HG02798 (cell line): ENCODE measurements around the gene SH3BGR.

Source experiments
- ATAC-seq: cut with Tn5 transposase; IDR thresholded peaks from one replicate; pipeline ENCODE4 v1.9.1; 2021; ENCODE audit warnings: mild to moderate bottlenecking; ENCODE audit not compliant: unreplicated experiment, poor library complexity

Gene SH3BGR

DNA sequence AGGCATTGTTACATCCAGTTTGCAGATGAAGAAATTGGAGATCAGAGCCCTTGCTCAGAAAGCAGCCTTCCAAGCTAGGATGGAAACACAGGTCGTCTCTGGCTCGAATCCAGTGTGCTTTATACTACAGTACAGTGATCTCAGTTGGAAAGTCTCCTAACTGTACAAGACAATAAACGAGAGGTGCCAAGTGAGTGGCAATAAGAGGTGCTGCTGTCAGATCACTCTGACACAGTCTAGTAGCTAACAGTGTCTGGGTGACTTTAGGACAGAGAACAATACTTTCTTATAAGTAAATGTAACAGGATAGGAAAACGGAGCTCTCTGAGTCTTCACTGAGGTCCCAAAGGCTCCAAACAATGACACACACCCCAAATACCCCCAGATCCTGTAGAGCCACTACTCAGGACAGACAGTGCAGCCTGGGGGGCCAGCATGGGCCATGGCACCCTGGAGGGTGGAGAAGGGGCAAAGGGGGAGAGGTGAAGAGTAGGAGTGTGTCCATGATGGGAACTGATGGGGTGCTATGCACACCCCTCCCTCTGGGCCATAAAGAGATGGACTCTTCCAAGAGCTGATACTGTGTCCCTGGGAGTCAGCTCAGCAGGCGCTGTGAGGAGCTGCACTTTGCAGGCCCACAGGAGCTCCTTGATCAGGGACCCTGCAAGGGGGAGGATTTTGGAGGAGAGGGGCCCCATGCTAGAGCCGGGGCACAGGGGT, 3.3 kb downstream of the SH3BGR start:
- no peak for ATAC-seq

DNA sequence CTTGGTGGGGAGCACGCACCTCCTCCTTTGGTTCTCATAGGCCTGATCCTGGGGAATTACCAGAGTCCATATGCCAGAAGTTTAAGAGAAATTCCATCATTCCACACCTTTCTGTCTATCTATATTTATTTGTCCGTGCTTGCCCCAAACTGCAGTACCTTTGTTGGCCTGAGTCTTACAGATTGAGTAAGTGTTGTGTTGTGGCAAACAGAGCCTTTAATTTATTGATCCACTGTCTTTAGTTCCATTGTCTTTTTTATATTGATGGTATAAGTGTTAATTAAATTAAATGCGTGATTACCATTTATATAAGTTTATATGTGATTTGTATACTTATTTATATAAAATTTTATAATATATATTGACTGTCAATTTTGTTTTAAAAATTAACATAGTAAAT, 4.9 kb downstream of the SH3BGR start:
- ATAC-seq, result no peak

DNA sequence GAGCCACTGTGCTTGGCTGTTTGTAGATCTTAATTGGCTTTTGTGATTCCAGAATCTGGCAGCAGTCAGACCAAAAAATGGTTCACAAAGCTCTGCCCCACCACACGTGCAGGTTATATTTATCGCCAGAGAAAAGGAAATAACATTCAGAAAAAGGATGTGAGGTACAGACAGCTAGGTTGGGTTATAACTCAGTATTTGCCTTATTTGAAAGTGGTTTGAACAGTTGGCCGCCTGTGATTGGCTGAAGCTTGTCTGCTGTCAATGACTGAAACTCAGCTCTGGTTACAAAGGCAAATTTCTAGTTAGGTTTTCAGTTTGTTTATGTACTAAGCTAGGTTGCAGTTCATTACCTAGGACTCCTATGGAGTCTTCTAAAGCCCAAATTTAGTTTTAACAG, 9.6 kb downstream of the SH3BGR start:
- ATAC-seq, result no peak

DNA sequence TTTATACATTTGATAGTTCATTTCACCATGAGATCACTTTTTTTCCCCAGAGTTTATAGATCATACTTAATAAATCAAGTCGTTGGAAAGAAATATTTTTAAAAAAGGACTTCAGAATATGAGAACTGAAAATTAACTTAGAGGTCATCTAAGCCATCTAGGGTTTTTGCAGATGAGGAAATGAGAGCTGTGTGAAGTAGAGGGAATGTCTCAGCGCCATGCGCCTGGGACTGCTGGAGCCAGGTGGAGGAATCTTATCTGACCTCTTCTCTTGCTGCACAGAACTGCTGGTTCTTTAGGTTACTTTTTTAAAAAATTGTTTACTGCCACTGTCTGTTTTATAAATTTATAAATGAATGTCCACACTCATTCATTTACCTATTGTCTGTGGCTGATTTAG, 11.5 kb downstream of the SH3BGR start:
- ATAC-seq, result no peak

DNA sequence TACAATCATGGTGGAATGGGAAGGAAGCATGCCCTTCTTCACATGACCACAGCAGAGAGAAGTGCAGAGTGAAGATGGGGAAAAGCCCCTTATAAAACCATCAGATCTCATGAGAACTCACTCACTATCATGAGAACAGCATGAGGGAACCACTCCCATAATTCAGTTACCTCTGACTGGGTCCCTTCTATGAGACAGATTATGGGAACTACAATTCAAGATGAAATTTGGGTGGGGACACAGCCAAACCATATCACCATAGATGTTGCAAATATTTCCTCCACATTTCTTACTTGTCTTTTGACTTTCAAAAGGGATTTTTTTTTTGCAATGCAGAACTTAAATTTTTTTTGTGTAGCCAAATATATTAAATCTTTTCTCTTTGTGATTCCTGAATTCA, 14.8 kb downstream of the SH3BGR start:
- no peak for ATAC-seq

DNA sequence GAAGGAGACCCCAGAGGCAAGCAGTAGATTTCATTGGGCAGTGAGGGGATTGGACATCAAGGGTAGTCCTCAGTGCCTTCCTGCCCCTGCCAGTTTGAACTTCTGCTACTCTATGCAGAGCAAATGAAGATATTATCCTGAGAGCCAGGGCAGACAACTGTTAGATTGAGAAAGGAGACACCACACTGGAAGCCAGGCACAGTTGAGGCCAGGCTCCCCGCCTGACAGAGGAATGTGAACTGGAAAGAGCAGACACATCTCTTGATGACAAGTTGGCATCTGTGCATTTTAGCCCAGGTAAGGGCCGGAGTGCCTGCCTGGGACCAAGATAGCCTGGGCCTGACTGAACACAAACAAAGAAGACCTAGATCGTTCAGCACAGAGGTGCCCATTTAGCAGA, 16.0 kb downstream of the SH3BGR start:
- ATAC-seq, result no peak

DNA sequence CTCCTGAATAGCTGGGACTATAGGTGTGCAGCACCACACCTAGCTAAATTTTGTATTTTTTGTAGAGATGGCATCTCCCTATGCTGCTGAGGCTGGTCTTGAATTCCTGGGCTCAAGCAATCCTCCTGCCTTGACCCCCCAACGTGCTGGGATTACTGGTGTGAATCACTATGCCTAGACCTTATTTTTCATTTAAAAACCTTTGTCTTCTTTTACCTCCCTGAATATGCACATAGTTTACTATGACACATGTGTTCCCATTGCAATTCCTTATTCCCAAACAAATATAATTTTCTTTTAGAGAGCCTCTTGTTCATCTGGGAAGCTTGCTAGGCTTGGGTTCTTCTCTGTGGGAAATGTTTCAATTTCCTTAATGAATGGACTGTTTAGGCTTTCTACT, 16.8 kb downstream of the SH3BGR start:
- no peak for ATAC-seq

DNA sequence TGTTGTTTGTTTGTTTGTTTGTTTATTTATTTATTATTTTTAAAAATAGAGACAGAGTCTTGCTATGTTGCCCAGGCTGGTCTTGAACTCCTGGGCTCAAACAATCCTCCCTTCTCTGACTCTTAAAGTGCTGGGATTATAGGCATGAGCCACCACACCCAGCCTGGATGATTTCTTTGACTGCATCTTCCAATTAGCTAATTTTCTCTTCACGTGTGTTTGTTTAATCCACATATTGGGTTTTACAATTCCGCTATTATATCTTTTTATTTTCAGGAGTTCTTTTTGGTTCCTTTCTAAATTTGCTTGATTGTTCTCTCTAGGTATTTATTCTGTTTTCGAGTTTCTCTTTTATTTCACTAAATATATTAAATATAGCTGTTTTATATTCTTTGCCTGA, 19.8 kb downstream of the SH3BGR start:
- ATAC-seq, result no peak

DNA sequence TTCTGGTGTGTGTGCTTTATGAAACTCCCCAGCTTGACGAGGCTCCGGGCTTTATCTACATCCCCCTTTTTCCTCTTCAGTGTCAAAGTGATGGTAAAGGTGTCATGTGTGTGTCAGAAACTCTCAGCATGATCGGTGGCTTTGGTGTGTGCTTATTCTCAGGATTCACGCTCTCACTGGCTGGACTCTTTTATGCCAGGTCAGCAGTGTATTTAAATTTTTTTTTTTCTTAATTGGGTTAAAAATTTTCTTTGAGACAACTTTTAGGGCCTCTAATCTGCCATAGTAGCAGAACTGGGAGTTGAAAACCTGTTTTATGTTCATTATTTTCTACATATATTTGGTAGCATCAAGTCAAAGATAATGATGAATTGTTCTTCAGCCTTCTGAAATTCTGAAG, 21.0 kb downstream of the SH3BGR start:
- no peak for ATAC-seq

DNA sequence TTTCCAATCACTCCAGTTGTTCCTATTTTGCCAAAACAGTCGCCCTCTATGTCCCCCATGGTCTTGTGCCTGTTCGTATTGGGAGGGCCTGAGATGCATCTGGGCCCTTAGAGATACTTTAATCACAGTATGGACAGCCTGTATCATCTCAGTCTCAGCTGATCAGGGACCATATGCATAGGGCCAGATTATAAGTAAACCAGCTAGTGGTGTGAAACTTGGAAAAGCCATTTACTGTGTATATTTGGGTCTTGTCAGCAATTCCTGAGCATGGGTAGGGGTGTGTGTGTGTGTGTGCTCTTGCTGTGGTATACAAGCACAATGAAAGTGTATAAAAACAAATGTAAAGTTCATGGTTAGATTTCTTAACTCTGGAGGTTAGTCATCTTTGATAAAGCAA, 22.8 kb downstream of the SH3BGR start:
- no peak for ATAC-seq

DNA sequence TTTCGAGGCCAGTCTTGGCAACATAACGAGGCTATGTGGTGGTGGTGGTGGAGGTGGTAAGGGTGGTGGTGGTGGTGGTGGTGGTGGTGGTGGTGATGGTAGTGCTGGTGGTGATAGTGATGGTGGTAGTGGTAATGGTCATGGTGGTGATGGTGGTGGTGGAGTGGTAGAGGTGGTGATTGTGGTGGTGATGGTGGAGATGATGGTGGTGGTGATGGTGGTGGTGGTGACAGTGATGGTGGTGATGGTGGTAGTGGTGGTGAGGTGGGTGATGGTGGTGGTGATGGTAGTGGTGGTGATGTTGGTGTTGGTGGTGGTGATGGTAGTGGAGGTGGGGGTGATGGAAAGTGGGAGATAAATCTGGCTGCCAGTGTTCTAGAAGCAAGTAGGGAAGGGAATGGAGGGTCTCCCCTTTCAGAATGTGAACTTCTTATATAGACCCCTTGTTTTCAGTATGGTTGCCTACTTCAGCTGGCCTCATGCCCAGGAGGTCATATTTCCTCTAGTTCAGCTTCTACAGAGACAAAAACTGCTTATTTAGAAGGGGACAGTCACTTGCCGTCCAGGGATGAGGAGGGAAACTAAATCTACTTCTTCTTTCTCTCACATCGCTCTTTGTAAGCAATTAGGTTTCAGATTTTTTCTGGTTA, 27.5 kb downstream of the SH3BGR start:
- ATAC-seq, result no peak

DNA sequence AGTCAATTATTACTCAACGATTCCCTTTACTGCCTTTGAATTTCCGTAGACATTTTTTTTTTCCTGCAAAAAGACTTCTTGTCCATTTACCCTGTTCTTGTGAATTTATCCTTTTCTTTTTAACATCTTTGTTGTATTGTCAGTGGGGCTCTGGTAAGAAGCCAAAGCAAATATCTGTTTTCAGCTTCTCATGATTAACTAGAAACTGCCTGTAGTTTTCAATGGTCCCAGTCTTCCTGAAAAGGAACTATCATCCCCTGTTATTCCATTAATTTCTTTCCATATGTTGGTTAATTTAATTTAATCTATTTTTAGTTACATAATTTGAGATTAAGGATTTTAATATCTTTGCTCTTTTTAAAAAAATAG, 28.0 kb downstream of the SH3BGR start:
- no peak for ATAC-seq

DNA sequence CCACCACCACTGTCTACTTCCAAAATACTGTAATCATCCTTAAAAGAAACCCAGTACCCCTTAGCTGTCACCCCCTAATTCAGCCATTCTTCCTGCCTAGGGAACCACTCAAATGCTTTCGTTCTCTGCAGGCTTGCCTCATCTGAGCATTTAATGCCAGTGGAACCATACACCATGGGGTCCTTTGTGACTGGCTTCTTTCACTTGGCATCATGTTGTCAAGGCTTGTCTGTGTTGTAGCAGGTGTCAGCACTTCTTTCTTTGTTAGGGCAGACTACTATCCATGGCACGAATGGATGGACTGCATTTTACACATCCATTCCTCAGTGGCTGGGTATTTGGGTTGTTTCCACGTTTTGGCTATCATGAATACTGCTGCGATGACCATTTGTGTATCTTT, 28.5 kb downstream of the SH3BGR start:
- ATAC-seq, result no peak

DNA sequence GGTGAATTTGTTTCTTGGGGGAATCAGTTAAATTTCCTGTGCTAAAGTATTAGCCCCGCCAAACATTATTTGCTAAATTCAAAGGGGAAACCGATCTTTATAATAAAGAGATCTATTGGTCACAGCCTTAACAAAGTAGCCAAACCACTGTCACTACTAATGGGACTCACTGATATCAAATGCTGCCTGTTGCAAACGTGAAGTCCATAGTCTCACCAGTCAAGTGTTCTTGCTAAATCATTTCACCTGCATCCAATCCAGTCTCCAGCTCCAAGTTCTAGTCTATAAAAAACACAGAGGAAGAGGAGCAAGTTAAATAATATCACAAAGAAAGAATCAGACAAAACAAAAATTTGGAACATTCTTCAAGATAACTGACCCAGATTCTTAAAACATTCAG, 30.1 kb downstream of the SH3BGR start:
- no peak for ATAC-seq

DNA sequence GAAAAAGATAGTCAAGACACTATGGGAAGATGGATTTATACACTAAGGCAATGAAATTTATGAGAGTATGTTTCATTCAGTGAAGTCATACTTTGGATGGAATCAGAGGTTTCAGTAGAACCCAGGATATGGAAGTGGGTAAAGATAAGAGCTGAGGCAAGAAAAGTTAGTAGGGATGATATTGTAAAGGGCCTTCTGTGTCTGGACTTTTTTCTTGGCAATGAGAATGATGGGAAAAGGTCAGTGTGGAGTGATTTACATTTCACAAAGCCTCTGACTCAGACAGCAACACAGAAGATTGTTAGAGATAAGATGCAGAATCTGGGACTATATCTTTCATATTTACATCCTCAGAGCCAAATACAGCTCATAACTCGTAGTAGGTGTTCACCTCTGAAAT, 32.1 kb downstream of the SH3BGR start:
- ATAC-seq, result no peak

DNA sequence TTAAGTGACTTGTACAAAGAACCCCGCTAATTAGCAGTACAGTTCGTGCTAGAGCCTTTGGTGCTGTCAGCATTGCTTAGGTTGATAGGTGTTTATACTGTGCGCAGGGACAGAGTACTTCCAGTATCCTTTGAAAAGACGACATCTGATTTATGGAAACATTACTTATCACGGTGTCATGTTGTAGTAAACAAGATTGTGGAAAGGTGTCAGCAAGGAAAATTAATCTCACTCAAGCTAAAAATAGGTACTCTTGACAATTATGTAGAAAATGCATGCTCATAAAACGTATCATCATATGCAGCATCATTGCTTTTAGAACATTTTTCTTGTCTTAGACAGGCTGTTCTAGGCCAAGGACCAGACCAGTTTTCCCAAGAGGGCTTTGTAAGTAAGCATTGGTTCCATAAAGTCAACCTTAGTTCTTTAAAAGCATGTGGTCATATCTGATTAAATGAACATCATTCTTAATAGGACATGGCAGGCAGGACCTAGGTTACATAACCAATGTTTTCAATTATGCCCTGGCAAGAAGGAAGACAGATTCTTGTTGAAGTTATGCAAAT, 33.0 kb downstream of the SH3BGR start:
- ATAC-seq, result no peak

DNA sequence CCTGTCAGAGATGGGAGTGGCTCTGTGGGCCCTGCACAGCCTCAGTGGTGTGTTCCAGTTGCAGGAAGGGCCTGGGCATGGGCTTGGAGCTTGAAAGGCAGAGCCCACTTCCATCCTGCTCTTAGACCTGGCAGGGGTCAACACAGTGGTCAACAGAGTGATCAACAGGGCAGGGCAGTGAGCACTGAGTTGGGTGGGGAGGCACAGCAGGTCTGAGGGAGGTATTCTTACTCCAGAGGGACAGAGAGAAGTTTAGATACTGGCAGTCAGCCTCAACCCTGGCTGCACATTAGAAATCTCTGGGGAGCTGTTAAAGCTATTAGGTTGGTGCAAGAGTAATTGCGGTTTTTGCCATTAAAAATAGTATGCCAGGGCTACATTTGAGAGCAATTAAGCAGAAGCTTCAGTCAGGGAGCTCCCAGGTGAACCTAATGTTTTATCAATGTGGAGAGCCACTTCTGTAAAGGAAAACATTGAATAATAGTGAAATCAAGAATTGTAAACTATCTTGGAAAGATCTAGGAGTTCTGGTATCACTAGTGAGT, 37.7 kb downstream of the SH3BGR start:
- ATAC-seq, result no peak

DNA sequence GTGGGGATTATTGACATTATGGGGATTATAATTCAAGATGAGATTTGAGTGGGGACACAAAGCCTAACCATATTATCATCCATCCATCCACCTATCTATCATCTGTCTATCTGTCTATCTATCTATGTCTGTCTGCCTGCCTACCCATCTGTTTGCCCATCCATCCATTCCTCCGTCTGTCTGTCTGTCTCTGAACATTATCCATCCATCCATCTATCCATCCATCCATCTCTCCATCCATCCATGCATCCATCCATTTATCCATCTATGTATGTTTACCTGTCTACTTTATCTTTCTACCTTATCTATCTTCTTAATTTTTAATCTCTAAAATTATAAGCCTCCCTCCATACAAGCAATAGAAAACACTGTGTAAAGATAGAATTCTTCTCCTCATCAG, 47.4 kb downstream of the SH3BGR start:
- no peak for ATAC-seq

DNA sequence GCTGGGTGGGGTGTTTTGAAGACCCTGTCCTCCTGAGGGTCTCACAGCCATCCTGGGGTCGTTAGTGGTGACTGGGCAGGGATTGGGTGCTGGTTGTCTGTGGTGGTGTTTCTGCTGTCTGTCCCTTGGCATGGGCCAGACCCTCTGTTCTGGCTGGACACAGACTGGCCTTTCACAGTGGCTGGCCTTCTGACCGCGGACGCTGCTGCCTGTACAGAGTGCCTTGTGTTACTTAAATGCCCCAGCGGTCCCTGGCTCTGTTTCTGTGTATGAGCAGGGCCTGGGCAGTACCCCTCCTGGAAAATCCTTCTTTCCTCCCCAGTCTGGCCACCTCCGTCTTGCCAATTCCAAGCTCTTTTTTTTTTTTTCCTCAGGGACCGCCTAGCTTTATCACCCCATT, 50.9 kb downstream of the SH3BGR start:
- no peak for ATAC-seq

DNA sequence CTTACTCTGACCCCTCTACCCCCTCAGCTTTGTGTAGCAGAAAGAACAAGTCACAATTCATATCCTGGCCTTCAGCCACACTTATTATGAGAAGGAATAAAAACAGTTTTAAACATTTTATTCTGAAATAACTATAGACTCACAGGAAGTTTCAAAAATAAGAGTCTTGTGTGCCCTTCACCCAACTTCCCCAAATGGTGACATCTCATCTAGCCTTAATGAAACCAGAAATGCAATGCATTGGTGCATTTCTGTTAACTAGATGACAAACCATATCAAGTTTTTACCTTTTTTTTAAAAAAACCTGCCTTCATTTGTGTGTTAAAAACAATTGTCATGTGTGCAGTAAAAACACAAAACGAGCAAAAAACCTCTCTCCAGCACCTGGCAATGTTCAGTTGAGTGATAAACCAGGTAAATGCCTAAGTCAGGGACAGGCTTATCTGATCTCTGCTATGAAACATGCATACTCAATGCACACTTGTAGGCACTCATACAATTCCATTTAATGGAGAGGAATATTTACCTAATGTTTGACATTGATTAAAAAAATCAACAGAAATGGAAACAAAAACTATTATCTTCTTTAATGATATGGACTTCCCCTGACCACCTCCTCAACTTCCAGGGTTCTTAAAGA, 51.5 kb downstream of the SH3BGR start:
- no peak for ATAC-seq

DNA sequence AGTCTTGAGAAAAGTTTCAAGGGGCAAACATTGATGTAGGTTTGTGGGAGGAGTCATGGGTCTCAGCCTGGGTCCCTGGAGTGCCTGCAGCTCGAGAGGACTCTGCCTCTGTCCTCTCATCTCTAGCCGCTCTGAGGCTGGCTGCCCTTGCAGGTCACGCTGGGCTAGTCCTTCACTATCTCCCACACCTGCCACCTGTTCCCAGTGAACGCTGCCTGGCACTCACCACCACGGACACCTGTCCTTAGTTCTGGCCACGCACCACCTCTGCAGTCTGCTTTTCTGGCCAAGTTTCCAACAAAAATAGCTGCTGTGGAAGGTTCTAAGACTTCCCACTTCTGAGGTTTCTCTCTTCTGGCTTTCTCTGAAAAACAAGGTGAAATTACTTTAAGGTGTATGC, 52.5 kb downstream of the SH3BGR start:
- no peak for ATAC-seq
